OCI-M1 (cell line): ENCODE measurements around the gene IFIT3.

Source experiments
- DNase-seq: peaks from one replicate; lab custom pipeline; 2025; lab: John Stamatoyannopoulos, UW

IFIT3 gene

DNA sequence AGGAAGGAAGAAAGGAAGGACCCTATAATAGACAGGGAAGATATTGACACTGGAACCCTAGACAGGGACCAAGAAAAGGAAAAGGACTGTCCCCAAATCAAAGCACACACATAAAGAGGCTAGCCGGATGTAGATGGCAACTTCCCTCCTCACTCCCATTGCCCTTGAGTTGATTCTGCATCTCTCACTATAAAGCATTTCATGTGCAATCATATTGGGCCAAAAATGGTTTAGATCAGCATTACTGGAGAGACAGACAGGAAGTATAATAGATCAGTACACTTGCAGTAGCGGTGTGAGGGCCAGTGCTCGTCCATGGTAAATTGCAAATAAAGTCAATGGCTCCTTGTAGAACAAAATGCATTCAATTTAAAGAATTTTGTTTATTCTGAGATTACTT, 8.4 kb downstream of the IFIT3 start:
- DNase-seq, result no peak

DNA sequence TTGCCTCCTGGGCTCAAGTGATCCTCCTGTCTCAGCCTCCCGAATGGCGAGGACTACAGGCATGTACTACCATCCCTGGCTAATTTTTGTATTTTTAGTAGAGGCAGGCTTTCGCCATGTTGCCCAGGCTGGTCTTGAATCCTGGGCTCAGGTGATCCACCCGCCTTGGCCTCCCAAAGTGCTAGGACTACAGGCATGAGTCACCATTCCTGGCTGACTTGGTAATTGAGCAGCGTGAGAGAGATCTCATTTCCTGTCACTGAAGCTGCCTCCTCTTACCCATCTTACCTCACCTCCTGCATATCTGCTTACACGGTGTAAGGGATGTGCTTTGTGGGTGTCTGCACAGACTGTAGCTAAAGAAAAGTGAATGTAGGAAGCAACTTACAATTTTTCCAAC, 9.7 kb downstream of the IFIT3 start:
- no peak for DNase-seq

DNA sequence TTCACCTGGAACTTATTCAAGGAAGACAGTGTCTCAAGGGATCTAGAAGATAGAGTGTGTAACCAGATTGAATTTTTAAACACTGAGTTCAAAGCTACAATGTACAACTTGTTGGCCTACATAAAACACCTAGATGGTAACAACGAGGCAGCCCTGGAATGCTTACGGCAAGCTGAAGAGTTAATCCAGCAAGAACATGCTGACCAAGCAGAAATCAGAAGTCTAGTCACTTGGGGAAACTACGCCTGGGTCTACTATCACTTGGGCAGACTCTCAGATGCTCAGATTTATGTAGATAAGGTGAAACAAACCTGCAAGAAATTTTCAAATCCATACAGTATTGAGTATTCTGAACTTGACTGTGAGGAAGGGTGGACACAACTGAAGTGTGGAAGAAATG, 10.9 kb downstream of the IFIT3 start:
- DNase-seq, result no peak

DNA sequence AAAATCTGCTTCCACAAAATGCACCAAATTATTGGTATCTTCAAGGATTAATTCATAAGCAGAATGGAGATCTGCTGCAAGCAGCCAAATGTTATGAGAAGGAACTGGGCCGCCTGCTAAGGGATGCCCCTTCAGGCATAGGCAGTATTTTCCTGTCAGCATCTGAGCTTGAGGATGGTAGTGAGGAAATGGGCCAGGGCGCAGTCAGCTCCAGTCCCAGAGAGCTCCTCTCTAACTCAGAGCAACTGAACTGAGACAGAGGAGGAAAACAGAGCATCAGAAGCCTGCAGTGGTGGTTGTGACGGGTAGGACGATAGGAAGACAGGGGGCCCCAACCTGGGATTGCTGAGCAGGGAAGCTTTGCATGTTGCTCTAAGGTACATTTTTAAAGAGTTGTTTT, 12.1 kb downstream of the IFIT3 start:
- no peak for DNase-seq

DNA sequence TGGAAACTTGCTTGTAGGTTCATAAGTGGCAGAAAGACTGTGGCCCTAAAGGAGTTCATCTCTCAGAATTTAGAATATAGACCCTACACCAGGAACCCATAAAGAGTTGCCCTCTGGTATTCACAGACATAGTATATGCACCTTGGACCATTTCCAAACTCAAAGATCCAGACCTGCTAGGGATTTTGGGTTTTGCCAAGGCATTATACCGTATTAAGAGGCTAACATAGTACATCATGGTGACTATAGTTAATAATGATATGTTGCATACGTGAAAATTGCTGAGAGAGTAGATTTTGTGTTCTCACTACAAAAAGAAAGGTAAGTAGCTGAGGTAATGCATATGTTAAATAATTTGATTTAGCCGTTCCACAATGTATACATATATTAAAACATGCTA, 13.9 kb downstream of the IFIT3 start:
- DNase-seq, result no peak

DNA sequence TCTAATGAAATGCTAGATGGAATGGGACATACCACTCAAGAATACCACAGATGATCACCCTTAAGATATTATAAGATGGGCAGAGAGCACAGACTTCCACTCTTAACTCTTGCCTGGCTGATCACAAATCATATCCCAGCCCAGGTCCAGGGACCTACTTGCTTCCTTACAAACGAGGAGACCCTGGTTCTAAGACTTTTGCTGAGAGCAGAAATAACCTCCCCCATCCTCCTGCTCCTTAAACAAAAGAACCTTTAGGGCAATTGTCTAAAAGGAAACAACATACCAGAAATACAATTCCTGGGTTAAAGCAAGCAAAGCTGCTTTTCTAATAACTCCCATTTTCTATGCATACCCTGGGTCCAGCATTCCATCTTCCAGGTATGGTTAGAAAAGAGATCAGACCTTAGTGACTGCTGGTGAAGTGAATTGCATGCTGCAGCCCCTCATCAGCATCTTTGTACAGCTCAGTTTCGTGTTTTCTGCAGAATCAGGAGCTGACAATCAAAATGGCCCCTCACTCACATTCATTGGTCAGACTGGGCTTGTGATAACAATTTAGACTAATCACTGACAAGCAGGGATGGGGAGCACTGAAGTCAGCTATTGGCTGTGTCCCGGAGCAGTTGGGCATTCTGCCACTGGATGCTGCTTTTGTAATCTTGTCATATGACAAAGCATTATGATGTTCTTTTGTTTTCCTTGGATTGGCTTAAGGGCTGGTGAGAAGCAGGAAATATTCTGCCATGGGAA, 14.6 kb downstream of the IFIT3 start:
- DNase-seq, result peak; percentile 96

DNA sequence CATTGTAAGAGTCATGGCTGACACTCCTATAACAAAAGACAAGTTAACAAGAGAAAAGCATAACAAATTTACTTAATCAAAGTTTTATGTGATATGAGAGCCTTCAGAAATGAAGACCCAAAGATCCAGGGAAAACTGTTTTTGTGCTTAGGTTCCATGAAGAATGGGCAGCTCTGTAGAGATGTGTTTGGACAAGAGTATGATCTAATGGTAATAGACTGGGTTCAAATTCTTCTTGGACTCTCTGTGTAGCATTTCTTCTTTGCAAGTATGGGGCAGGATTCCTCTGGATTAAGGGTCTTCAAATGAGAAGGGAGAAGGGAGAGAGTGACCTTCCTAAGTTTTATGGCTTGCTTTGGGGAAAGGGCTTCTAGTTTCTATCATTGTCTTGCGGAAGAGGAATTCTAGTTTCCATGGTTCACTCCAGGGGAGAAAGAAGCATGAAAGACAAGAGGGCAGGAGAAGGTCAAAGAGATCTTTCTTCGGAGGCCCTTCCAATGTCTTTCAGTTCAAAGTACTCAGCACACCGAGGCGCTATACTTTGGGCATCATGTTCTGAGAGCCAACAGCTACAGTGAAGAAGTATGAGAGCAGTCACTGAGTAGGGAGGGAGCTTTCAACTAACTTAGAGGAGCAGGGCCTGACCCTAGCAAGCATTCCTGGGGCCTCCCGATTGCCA, 15.4 kb downstream of the IFIT3 start:
- DNase-seq, result no peak

DNA sequence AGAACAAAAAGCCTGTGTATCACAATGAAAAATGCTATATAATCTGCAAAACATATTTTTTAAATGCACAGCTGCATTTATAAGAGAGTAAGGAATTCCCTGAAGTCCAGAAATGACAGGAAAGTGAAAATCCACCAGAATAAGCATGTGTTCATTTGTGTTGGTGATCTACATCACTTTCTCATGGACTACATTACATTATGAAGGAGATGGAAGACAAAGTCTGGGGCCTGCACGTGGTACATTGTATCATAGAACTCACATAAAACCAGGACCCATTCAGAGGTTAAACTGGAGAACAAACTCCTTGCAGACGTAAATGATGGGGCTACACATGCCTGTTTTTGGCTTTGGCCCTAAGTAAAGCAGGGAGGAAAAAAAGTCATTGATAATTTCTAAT, 16.4 kb downstream of the IFIT3 start:
- no peak for DNase-seq

DNA sequence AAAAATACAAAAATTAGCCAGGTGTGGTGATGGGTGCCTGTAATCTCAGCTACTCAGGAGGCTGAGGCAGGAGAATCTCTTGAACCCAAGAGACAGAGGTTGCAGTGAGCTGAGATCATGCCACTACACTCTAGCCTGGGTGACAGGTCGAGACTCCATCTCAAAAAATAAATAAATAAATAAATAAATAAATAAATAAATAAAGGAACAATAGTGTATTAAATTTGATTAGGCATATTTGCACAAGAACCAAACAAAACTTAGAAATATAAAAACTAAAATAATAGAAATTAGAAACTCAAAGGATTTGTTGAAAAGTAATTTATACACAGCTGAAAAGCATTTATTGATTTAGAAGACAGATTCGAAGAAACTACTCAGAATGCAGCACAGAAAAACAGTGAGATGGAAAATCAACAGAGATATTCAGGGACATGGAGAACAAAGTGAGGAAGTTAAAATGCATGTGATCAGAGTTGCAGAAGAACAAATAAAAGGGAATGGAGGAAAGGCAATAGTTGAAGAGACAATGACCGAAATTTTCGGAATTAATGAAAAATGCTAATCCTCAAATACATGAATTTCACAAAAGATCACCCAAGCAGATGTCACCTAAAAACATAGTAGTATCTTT, 17.7 kb downstream of the IFIT3 start:
- no peak for DNase-seq

DNA sequence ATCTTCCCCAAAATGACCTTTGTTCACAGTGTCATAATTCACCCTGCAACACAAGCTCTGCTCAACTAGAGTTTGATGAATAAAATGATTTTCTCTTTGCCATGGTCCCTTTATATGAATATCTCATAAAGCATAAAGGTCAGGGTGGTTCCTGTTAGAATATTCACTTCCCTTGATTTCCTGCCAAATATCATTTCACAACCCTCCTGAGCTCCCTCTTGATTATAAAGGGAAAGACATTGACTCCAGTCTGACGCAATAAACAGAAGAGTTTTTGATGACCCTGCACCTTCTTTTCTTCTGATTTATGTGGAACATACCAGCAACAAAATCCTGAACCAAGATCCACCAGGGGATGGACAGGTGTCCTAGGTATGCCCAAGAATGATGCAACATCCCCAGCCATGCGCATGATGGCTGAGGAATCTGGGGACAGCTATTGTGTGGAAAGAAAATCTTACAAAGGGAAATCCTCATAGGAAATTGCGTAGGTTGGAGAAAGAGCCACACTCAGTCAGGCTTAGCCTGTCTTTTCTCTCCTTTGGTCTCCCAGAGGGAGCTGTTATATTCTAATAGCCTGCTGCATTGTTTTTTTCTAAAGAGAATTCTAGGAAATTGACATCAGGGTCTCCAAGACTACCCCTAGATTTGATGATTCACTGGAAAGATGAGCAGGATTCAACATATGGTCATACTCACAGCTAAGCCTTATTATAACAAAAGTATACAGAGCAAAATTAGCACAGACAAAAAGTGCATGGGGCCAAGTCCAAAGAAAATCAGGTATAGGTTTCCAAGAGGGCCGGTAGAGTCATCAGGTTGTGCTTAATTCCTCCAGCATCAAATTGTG, 18.8 kb downstream of the IFIT3 start:
- peak; percentile 75 for DNase-seq

DNA sequence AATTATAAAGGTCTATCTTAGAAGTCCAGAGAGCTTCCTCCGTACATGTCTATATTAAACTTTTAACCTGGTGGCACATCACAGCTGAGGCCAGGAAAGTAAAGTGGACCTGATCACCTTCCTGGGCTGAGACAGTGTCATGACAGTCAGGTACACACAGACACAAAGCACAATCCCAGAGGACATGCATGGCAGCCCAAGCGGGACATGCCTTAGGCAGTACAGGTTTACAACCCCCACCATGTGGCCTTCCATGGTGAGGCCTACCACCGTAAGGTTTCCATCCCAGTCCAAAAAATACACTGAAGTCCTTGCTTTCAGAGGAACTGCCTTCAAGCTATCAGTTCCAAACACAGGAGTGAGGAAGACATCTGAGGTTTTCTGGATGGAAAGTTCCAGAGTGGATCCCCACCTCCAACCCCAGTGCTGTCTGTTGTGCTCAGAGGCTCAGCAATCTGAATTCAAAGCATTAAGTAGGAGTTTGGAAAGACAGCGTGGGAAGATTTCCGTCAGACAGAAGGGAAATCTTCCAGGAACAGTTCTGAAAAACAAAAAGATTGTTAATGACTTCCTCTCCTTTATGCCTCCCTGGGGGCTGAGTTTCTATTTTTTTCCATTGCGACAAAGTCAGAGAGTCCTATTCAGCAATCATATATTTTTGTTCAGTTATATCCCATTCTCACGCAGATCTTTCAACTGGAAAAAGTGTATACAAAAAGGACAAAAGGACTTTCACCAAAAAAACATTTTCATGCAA, 20.1 kb downstream of the IFIT3 start:
- DNase-seq, result no peak

DNA sequence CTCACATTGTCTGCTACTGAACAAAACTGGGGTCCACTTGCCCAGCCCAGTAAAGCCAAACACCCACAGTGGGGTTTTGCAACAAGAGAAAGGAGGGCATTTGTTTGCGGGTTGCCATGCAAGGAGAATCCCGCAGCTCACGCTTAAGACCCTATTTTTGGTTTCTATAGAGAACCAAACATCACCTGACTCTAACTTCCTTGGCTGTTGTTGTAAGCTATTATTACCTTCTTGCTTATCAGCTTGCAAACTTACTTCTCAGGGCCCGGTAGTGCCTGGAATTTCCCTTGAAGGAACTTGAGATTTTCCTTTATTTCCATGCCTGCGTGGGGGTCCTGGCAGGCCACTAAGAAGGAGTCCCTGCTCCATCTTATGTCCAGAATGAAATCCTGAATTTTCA, 20.7 kb downstream of the IFIT3 start:
- no peak for DNase-seq

DNA sequence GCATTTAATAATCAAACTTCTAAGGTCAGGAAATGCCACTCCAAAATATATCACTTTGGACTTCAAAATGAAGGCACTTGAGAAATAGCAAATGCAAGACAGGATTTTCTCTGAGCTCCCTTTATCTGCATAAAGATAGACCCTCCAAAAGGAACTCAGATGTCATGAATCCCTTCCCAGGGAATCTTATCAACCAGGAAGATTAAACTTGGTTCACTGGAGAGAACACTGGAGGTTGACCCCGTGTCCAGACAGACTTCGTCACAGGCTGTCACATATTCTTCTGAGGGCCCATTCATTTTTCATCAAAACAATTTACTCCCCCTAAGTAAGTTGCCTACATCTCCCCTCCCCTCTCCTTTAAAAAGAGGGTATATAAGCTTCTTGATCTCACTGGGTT, 21.2 kb downstream of the IFIT3 start:
- no peak for DNase-seq

DNA sequence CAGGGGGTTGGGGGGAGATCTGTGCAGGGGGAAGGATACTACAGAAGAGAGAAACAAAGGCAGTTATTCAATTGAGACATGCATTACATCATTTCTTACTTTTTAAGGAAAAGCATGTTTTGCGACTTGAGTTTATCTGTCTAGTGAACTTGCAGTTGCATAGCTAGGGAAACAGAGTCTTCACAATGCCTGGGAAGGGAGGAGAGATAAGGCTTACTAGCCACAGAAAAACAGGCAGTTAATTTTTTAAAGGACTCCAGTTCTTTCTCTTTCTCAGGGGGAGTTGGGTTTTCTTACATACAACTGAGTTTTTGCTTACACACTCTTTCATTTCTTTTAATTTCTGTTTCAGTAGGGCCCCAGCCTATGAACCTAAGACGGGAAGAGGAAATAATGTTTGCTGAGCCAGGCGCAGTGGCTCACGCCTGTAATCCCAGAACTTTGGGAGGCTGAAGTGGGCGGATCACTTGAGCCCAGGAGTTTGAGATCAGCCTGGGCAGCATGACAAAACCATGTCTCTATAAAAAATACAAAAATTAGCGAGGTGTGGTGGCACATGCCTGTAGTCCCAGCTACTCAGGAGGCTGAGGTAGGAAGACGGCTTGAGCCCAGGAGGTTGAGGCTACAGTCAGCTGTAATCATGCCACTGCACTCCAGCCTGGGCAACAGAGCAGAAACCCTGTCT, 23.0 kb downstream of the IFIT3 start:
- DNase-seq, result peak; percentile 89

DNA sequence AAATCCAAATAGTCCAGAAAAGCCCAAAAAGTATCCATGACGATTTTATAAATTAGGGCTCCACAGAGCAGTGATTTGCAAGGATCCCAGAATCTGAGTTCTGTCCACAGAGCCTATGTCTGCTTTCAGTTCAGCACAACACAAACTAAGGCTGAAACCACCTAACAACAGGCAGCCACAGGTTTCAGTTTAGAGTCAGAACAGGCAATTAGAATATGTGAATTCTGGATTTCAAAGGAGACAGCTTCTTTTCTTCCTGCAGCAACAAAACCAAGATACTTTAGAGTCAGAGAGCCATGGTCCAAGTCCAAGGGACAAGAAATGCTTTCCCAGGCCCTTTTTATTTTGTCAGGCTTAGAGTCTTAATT, 23.6 kb downstream of the IFIT3 start:
- peak; percentile 50 for DNase-seq

DNA sequence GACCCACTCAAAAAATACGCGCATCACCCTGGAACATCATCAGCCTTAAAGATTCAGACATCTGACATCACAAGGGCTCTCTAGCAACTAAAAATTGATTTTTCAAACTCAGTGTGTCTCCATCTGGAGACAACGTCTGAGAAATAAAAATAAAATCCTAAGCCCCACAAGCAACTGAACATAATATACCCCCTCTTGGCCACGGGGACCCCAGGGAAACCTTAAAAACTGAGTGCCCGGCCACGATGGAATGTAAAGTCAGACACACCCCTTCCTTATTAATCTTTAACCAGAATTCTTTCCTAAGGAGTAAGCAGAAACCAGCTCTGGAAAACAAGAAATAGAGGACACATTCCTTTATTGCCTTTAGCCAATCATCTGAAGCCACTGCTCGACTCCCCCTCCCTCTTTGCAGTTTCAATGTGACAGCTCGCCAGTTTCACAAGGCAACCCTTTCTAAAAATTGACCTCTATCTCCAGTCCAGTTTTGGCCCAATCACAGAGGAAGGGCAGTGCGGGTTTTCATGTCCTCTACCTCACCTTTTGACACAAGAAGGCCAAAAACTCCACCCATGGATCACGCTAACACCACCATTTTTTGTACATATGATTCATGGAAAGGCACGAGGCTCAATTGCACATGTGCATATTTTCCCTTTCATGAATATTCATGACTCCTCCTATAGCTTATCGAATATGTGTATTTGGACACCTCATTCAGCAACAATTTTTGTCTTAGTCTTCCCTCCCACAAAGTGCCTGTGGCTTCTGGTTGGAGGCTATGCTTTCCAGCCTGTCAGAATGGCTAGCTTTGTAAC, 24.2 kb downstream of the IFIT3 start:
- DNase-seq, result peak; percentile 53

DNA sequence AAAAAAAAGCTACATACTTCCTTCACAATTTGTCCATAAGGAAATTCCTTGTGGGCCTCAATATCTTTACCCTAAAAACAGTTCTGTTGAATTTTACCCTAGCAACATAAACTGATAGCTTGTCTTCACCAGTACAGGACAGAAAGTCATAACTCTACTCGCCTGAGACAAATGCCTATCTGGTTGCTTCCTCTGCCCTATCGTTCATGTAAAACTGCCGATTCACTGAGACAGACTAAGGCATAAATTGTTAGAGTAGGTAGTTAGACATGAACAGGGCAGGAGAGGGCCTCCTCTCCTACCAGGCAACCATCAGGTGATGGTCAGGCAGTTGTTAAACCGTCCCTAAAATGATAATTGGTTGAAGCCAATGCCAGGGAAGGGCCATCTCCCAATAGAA, 25.0 kb downstream of the IFIT3 start:
- peak; percentile 82 for DNase-seq

DNA sequence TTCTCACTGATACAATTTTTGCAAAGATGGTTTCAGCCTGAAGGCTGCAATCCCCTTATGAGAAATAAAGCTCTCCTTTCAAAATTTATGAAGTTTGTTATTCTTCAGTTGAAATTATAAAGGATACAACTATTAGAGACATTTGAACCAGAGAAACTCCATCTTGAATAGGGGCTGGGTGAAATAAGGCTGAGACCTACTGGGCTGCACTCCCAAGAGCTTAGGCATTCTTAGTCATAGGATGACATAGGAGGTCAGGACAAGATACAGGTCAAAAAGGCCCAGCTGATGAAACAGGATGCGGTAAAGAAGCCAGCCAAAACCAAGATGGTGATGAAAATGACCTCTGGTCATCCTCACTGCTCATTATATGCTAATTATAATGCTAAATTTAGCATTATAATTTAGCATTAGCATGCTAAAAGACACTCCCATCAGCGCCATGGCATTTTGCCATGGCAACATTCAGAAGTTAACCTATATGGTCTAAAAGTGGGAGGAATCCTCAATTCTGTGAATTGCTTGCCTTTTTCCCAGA, 27.7 kb downstream of the IFIT3 start:
- DNase-seq, result peak; percentile 51

DNA sequence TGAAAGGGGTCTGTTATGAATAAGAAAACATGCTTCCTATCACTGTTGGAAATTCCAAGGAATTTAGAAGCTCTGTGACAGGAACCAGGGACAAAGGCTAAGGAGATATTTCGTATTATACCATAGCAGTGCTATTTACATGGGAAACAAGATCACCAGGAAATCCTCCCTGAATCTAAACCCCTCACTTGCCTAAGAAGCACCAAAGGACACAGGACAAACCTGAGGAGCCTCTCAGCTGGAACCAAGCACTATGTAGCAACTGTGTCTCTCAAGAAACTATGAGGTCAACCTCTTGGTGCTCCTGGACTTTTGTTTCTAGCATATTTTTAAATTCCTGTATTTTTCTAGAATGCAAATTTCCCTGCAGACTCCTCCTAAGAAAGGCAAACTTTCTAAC, 29.3 kb downstream of the IFIT3 start:
- no peak for DNase-seq

DNA sequence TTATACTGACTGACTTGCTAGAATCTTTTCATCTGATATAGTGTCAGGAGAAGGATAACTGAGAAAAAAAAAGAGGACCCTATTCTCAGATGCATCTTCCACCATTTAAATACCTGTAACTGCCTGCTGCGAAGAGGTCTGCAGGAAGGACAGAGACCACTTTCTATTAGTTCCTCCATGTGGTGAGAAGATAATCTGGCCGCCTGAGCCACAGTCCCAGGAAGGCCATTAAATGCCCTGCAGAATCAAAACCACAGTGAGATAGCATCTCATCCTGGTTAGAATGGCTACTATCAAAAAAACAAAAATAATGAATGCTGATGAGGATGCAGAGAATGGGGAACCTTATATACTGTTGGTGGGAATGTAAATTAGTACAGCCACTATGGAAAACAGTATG, 30.2 kb downstream of the IFIT3 start:
- peak; percentile 85 for DNase-seq
